Keratinocyte (primary cell): ENCODE measurements around the gene KPNA3. TPM values are rescaled to one million over a fixed set of nuclear protein-coding genes. Genes with fewer than 3 reads are reported as not detected.

Experiments used
- DNase-seq: peaks from one replicate; pipeline ENCODE4 v3.0.0-alpha.2; 2011; ENCODE audit warnings: low read depth, missing footprints, low spot score
- FAIRE-seq: peaks from 2 replicates; lab custom pipeline; 2011; peaks lifted over from hg19 to GRCh38; lab: Jason Lieb, UNC
- H2AFZ ChIP-seq: 2 replicates; pipeline ENCODE4 v1.6.0; 2012; ENCODE audit warnings: low read length, control low read depth, inconsistent platforms; ENCODE audit not compliant: control insufficient read depth
- H3K27ac ChIP-seq: 2 replicates; pipeline ENCODE4 v1.5.1; 2011; ENCODE audit warnings: low read length; ENCODE audit not compliant: control insufficient read depth, insufficient read depth
- H3K27me3 ChIP-seq: 3 replicates; pipeline ENCODE4 v1.6.0; 2011; ENCODE audit warnings: low read length; ENCODE audit not compliant: control insufficient read depth, insufficient read depth; ENCODE audit errors: extremely low read depth
- H3K36me3 ChIP-seq, 2 experiments: 2 replicates in 1 of 2; 3 replicates in 1 of 2; pipeline ENCODE4 v1.5.1; 2011; ENCODE audit warnings: low read length in 2 of 2, mild to moderate bottlenecking in 1 of 2; ENCODE audit not compliant: control insufficient read depth in 2 of 2, insufficient read depth in 2 of 2; ENCODE audit errors: extremely low read depth in 1 of 2
- H3K4me1 ChIP-seq: 3 replicates; pipeline ENCODE4 v1.5.1; 2011; ENCODE audit warnings: low read length; ENCODE audit not compliant: control insufficient read depth, insufficient read depth; ENCODE audit errors: extremely low read depth
- H3K4me2 ChIP-seq: 3 replicates; pipeline ENCODE4 v1.6.0; 2011; ENCODE audit warnings: low read depth, low read length; ENCODE audit not compliant: control insufficient read depth, insufficient read depth; ENCODE audit errors: extremely low read depth
- H3K4me3 ChIP-seq, 3 experiments: fragments of 200-600 bp in 1 of 3; sonication (generic) in 1 of 3; 2 replicates in 2 of 3; 3 replicates in 1 of 3; pipeline ENCODE4 v1.5.1; 2011 to 2016; ENCODE audit warnings: low read length in 3 of 3, mild to moderate bottlenecking in 3 of 3, control low read depth in 2 of 3, inconsistent platforms in 1 of 3, low read depth in 1 of 3, mixed read lengths in 1 of 3, mixed run types in 1 of 3, moderate library complexity in 1 of 3; ENCODE audit not compliant: control insufficient read depth in 2 of 3, insufficient read depth in 2 of 3; ENCODE audit errors: extremely low read depth in 1 of 3
- H3K79me2 ChIP-seq: 2 replicates; pipeline ENCODE4 v1.6.0; 2012; ENCODE audit warnings: low read length; ENCODE audit not compliant: control insufficient read depth, insufficient read depth
- H3K9ac ChIP-seq: 3 replicates; pipeline ENCODE4 v1.6.0; 2011; ENCODE audit warnings: low read length; ENCODE audit not compliant: control insufficient read depth, insufficient read depth; ENCODE audit errors: extremely low read depth
- H3K9me1 ChIP-seq: 3 replicates; pipeline ENCODE4 v1.6.0; 2011; ENCODE audit warnings: low read length; ENCODE audit not compliant: control insufficient read depth, insufficient read depth; ENCODE audit errors: extremely low read depth
- H3K9me3 ChIP-seq: 2 replicates; pipeline ENCODE4 v1.5.1; 2012; ENCODE audit warnings: low read depth, low read length; ENCODE audit not compliant: control insufficient read depth
- H4K20me1 ChIP-seq: 3 replicates; pipeline ENCODE4 v1.6.0; 2011; ENCODE audit warnings: low read length; ENCODE audit not compliant: control insufficient read depth, insufficient read depth; ENCODE audit errors: extremely low read depth
- CTCF ChIP-seq, 3 experiments: IDR thresholded peaks in 1 of 3; conservative IDR thresholded peaks in 1 of 3; optimal IDR thresholded peaks in 1 of 3; 2 replicates in 2 of 3; 3 replicates in 1 of 3; pipeline versions ENCODE3 to v1.5.1; 2011; ENCODE audit warnings: low read length in 3 of 3, mild to moderate bottlenecking in 3 of 3, moderate library complexity in 2 of 3, control low read depth in 1 of 3, inconsistent platforms in 1 of 3; ENCODE audit not compliant: insufficient read depth in 2 of 3; ENCODE audit errors: extremely low read depth in 1 of 3
- EZH2 ChIP-seq: IDR thresholded peaks from one replicate; pipeline ENCODE4 v1.6.1; 2012; ENCODE audit warnings: inconsistent platforms, mild to moderate bottlenecking, low read length, moderate library complexity
- dilution Hi-C: fragments of 300-500 bp; cut with MboI; formaldehyde crosslinking; loops from one replicate; pipeline ENCODE4 v1.7.0; 2020; ENCODE audit warnings: low sequenced_read_pairs; ENCODE audit not compliant: extremely low pct_ligation_motif_present
- polyA plus RNA-seq, 5 experiments: library from polyadenylated mRNA; depleted of rRNA in 3 of 5; stranded (reverse) in 3 of 5; stranded (forward) in 1 of 5; unstranded in 1 of 5; fragments of >200 nt; gene quantifications; 1 replicate in 1 of 5; 2 replicates in 3 of 5; 3 replicates in 1 of 5; pipeline versions ENCODE4 v1.2.1 to v1.2.3, GENCODE V29; 2011 to 2012; ENCODE audit warnings: missing spikeins in 2 of 5, low read depth in 1 of 5, low replicate concordance in 1 of 5

KPNA3 gene
- polyA plus RNA-seq, 1 donor (not counting 4 experiments of a cell fraction or from before 2014, with no cell fraction given): 37.3 TPM

- FAIRE-seq (no peak), DNase-seq (no peak)
- Histone ChIP-seq H3K9me1 (no peaks in the 10 kb centered on the region), H3K79me2 (no peaks in the 10 kb centered on the region), H3K9ac (no peak overlapping the region), H3K4me1 (no peaks in the 10 kb centered on the region), H3K4me3 (no peak overlapping the region), H2AFZ (no peak overlapping the region), H3K9me3 (no peaks in the 10 kb centered on the region), H3K4me2 (no peak overlapping the region), H3K36me3 (no peaks in the 10 kb centered on the region), H3K27me3 (no peaks in the 10 kb centered on the region), H4K20me1 (no peaks in the 10 kb centered on the region), H3K27ac (no peak overlapping the region)
- dilution Hi-C loops: no loop called here
- TF ChIP-seq CTCF (optimal IDR thresholded peaks at IDR 0.05 in 1 of 3, IDR thresholded peaks at IDR 0.05 in 1 of 3, conservative IDR thresholded peaks at IDR 0.05 in 1 of 3; ENCODE audit: extremely low read depth in 1 of 3, insufficient read depth in 2 of 3, low read length in 3 of 3): no peak
- no peak for TF ChIP-seq EZH2
Measured at GRCh38 chr13:49651570-49652354, 140.7 kb downstream of the KPNA3 start.

GRCh38 chr13:49649963-49650312 is 142.5 kb downstream of the KPNA3 start:
- H3K27ac ChIP-seq: no peak overlapping the region
- no peaks in the 10 kb centered on the region for H4K20me1 ChIP-seq
- H3K79me2 ChIP-seq: no peaks in the 10 kb centered on the region
- TF ChIP-seq EZH2 (no peak), CTCF (optimal IDR thresholded peaks at IDR 0.05 in 1 of 3, IDR thresholded peaks at IDR 0.05 in 1 of 3, conservative IDR thresholded peaks at IDR 0.05 in 1 of 3; ENCODE audit: extremely low read depth in 1 of 3, insufficient read depth in 2 of 3, low read length in 3 of 3) (no peak)
- no peak overlapping the region for H3K4me3 ChIP-seq
- H3K4me1 ChIP-seq: no peaks in the 10 kb centered on the region
- no peak overlapping the region for H3K9ac ChIP-seq
- H3K9me1 ChIP-seq: no peaks in the 10 kb centered on the region
- H2AFZ ChIP-seq: no peak overlapping the region
- H3K9me3 ChIP-seq: no peaks in the 10 kb centered on the region
- H3K4me2 ChIP-seq: no peak overlapping the region
- no peak for FAIRE-seq
- DNase-seq: no peak
- no peaks in the 10 kb centered on the region for H3K36me3 ChIP-seq
- H3K27me3 ChIP-seq: no peaks in the 10 kb centered on the region
- dilution Hi-C loops: no loop called here

Other genes starting within 250 kb of the KPNA3 start
- 19.4 to 26.9 TPM (median 23.5 TPM) in 3 replicates for gene RCBTB1, start 207.1 kb downstream of the KPNA3 start, polyA plus RNA-seq
- 0.49 to 0.58 TPM (median 0.55 TPM) in 3 replicates for gene ARL11, start 164.2 kb downstream of the KPNA3 start, polyA plus RNA-seq
- gene EBPL, start 101.2 kb downstream of the KPNA3 start, polyA plus RNA-seq: 83.7 to 107 TPM (median 84.2 TPM) in 3 replicates
- 6.3 to 11.3 TPM (median 8.9 TPM) in 3 replicates for gene SPRYD7, start 143.7 kb upstream of the KPNA3 start, polyA plus RNA-seq
- gene TRIM13, start 204.4 kb upstream of the KPNA3 start, polyA plus RNA-seq: 17.2 to 26.5 TPM (median 22.6 TPM) in 3 replicates
- gene KCNRG, start 222.8 kb upstream of the KPNA3 start, polyA plus RNA-seq: 0.90 to 1.3 TPM (median 1.3 TPM) in 3 replicates